NCI-H345 (cell line): ENCODE results near the gene PDE1A.

Experiments
- DNase-seq: peaks from one replicate; lab custom pipeline; 2025; lab: John Stamatoyannopoulos, UW

PDE1A gene

GRCh38 chr2:182267971-182268370 is 158.9 kb downstream of the PDE1A start:
- DNase-seq = no peak

- no peak for DNase-seq
Observed at GRCh38 chr2:182266909-182267308, 159.9 kb downstream of the PDE1A start.

- DNase-seq = no peak
Observed at GRCh38 chr2:182265718-182266117, 161.1 kb downstream of the PDE1A start.

- DNase-seq = no peak
Observed at GRCh38 chr2:182261860-182262387, 164.9 kb downstream of the PDE1A start.

GRCh38 chr2:182259629-182260150 is 167.1 kb downstream of the PDE1A start:
- no peak for DNase-seq

- DNase-seq = no peak
Observed at GRCh38 chr2:182252534-182252933, 174.3 kb downstream of the PDE1A start.

- DNase-seq = no peak
Observed at GRCh38 chr2:182248898-182249297, 177.9 kb downstream of the PDE1A start.

- no peak for DNase-seq
Observed at GRCh38 chr2:182248362-182248761, 178.5 kb downstream of the PDE1A start.

GRCh38 chr2:182247831-182248230 is 179.0 kb downstream of the PDE1A start:
- DNase-seq = no peak

- DNase-seq = no peak
Observed at GRCh38 chr2:182245963-182246362, 180.9 kb downstream of the PDE1A start.

GRCh38 chr2:182242609-182243008 is 184.2 kb downstream of the PDE1A start:
- no peak for DNase-seq

- DNase-seq = no peak
Observed at GRCh38 chr2:182241936-182242335, 184.9 kb downstream of the PDE1A start.

GRCh38 chr2:182240862-182241371 is 185.9 kb downstream of the PDE1A start:
- DNase-seq = no peak

- no peak for DNase-seq
Observed at GRCh38 chr2:182230561-182230960, 196.3 kb downstream of the PDE1A start.

- no peak for DNase-seq
Observed at GRCh38 chr2:182229297-182229696, 197.5 kb downstream of the PDE1A start.

GRCh38 chr2:182228741-182229140 is 198.1 kb downstream of the PDE1A start:
- DNase-seq = no peak

- peak; percentile 84 for DNase-seq
Observed at GRCh38 chr2:182228073-182228473, 198.8 kb downstream of the PDE1A start.

- no peak for DNase-seq
Observed at GRCh38 chr2:182226807-182227206, 200.0 kb downstream of the PDE1A start.

GRCh38 chr2:182224669-182225068 is 202.2 kb downstream of the PDE1A start:
- DNase-seq = no peak

- DNase-seq = no peak
Observed at GRCh38 chr2:182220998-182221397, 205.8 kb downstream of the PDE1A start.

- DNase-seq = no peak
Observed at GRCh38 chr2:182220335-182220734, 206.5 kb downstream of the PDE1A start.

- DNase-seq = no peak
Observed at GRCh38 chr2:182210669-182211068, 216.2 kb downstream of the PDE1A start.

- DNase-seq = no peak
Observed at GRCh38 chr2:182208421-182208820, 218.4 kb downstream of the PDE1A start.

- DNase-seq = no peak
Observed at GRCh38 chr2:182207049-182207746, 219.6 kb downstream of the PDE1A start.
